Kidney epithelial cell (primary cell): ENCODE data around the gene TMEM144. TPM values are rescaled to one million over a fixed set of nuclear protein-coding genes. Genes with fewer than 3 reads are reported as not detected.

ENCODE experiments used
- DNase-seq: peaks from one replicate; pipeline ENCODE4 v3.0.0-alpha.2; 2010; ENCODE audit warnings: low read depth
- H3K27me3 ChIP-seq: 2 replicates; pipeline ENCODE4 v1.6.0; 2011; ENCODE audit warnings: low read length; ENCODE audit not compliant: control insufficient read depth, insufficient read depth
- H3K36me3 ChIP-seq: 2 replicates; pipeline ENCODE4 v1.5.1; 2011; ENCODE audit warnings: low read length; ENCODE audit not compliant: control insufficient read depth, insufficient read depth
- H3K4me3 ChIP-seq: 2 replicates; pipeline ENCODE4 v1.5.1; 2011; ENCODE audit warnings: low read depth, mild to moderate bottlenecking, control low read depth, low read length
- total RNA-seq: library from RNA; depleted of rRNA; stranded (reverse); fragments of >200 nt; gene quantifications from 2 replicates; pipeline ENCODE4 v1.2.3, GENCODE V29; 2015
- TF ChIP-seq, protein P1 (sequence below): IDR thresholded peaks from 2 replicates; pipeline ENCODE4 v1.5.1; 2011; ENCODE audit warnings: mild to moderate bottlenecking, moderate library complexity, low read length, control low read depth, inconsistent platforms; ENCODE audit not compliant: insufficient read depth, poor library complexity, severe bottlenecking

TMEM144 gene
- total RNA-seq, 1 donor from 2014 or later, result 12.2 TPM

DNA sequence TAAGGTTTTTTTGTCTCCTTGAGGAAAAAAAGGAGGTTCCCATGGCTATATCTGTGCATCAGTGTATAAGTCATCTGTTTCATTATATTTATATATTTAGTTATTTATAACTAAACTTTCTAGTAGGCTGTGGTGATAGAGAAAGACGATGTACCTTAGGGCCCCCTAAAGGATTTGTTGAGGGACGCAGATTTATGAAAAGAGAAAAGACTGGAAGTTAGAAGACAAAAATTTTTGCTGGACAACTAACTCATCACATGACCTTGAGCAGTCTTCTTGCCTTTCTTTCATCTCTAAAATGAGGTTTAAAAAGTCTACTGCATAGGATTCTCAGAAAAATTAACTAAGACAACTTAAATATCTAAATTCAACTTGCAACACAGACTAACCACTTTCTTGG is 43.6 kb upstream of the TMEM144 start:
- TF ChIP-seq, protein P1, sequence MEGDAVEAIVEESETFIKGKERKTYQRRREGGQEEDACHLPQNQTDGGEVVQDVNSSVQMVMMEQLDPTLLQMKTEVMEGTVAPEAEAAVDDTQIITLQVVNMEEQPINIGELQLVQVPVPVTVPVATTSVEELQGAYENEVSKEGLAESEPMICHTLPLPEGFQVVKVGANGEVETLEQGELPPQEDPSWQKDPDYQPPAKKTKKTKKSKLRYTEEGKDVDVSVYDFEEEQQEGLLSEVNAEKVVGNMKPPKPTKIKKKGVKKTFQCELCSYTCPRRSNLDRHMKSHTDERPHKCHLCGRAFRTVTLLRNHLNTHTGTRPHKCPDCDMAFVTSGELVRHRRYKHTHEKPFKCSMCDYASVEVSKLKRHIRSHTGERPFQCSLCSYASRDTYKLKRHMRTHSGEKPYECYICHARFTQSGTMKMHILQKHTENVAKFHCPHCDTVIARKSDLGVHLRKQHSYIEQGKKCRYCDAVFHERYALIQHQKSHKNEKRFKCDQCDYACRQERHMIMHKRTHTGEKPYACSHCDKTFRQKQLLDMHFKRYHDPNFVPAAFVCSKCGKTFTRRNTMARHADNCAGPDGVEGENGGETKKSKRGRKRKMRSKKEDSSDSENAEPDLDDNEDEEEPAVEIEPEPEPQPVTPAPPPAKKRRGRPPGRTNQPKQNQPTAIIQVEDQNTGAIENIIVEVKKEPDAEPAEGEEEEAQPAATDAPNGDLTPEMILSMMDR, result no peak
- H3K4me3 ChIP-seq, result no peak overlapping the region
- H3K36me3 ChIP-seq, result no peaks in the 10 kb centered on the region
- no peak for DNase-seq
- no peaks in the 10 kb centered on the region for H3K27me3 ChIP-seq

DNA sequence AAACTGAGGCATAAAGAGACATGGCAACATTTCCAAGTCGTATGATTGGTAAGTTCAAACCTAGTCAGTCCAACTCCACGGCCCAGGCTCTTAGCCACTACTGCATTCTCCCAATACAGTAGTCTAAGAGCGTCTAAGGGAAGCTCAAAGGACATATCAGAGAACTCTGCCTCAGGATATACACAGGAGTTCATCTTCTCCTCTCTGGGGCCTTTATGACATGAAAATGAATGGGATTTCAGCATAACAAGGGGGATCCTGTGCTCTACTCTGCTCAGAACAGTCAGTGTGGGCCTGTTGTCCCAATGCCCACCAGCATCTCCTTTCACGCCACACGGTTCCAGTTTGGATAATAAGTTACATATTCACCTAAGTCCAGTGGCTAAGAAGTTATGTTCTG is 41.7 kb upstream of the TMEM144 start:
- TF ChIP-seq, protein P1, result no peak
- no peak for DNase-seq
- Histone ChIP-seq H3K27me3 (no peaks in the 10 kb centered on the region), H3K36me3 (no peaks in the 10 kb centered on the region), H3K4me3 (no peak overlapping the region)

- TF ChIP-seq, protein P1, result no peak
- Histone ChIP-seq H3K4me3 (no peak overlapping the region), H3K36me3 (no peaks in the 10 kb centered on the region), H3K27me3 (no peaks in the 10 kb centered on the region)
- DNase-seq, result no peak
Observed at GRCh38 chr4:158169506-158169905, 40.8 kb upstream of the TMEM144 start.

GRCh38 chr4:158169931-158170690 is 40.2 kb upstream of the TMEM144 start:
- TF ChIP-seq, protein P1, result no peak
- DNase-seq, result no peak
- Histone ChIP-seq H3K4me3 (no peak overlapping the region), H3K36me3 (no peaks in the 10 kb centered on the region), H3K27me3 (no peaks in the 10 kb centered on the region)

GRCh38 chr4:158170691-158171561 is 39.4 kb upstream of the TMEM144 start:
- TF ChIP-seq, protein P1, result peak; percentile 41
- H3K4me3 ChIP-seq, result no peak overlapping the region
- no peak for DNase-seq

More at GRCh38 chr4:158170691-158171561, 39.4 kb upstream of the TMEM144 start:
- Histone ChIP-seq H3K27me3 (no peaks in the 10 kb centered on the region), H3K36me3 (no peaks in the 10 kb centered on the region)
